ENCODE results near the gene PROC.

DNA sequence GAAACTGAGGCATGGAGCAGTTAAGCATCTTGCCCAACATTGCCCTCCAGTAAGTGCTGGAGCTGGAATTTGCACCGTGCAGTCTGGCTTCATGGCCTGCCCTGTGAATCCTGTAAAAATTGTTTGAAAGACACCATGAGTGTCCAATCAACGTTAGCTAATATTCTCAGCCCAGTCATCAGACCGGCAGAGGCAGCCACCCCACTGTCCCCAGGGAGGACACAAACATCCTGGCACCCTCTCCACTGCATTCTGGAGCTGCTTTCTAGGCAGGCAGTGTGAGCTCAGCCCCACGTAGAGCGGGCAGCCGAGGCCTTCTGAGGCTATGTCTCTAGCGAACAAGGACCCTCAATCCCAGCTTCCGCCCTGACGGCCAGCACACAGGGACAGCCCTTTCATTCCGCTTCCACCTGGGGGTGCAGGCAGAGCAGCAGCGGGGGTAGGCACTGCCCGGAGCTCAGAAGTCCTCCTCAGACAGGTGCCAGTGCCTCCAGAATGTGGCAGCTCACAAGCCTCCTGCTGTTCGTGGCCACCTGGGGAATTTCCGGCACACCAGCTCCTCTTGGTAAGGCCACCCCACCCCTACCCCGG is 1.3 kb downstream of the PROC start:
- TF ChIP-seq, protein P1, sequence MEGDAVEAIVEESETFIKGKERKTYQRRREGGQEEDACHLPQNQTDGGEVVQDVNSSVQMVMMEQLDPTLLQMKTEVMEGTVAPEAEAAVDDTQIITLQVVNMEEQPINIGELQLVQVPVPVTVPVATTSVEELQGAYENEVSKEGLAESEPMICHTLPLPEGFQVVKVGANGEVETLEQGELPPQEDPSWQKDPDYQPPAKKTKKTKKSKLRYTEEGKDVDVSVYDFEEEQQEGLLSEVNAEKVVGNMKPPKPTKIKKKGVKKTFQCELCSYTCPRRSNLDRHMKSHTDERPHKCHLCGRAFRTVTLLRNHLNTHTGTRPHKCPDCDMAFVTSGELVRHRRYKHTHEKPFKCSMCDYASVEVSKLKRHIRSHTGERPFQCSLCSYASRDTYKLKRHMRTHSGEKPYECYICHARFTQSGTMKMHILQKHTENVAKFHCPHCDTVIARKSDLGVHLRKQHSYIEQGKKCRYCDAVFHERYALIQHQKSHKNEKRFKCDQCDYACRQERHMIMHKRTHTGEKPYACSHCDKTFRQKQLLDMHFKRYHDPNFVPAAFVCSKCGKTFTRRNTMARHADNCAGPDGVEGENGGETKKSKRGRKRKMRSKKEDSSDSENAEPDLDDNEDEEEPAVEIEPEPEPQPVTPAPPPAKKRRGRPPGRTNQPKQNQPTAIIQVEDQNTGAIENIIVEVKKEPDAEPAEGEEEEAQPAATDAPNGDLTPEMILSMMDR (IDR thresholded peaks at IDR 0.05) = no peak
- no peak for TF ChIP-seq POLR2A (IDR thresholded peaks at IDR 0.05)
